Fibroblast of mammary gland (primary cell): ENCODE results near the gene KPNA2.
"Not testable (repeated sequence)": the region's sequence is repeated elsewhere in the genome, so short reads cannot be mapped to it uniquely, and the experiment has no call there.

Experiments
- DNase-seq: peaks from one replicate; pipeline ENCODE4 v3.0.0-alpha.2; 2010; ENCODE audit warnings: low read depth
- H3K4me3 ChIP-seq: 2 replicates; pipeline ENCODE4 v1.5.1; 2011; ENCODE audit warnings: low read depth, mild to moderate bottlenecking, low read length, moderate library complexity; ENCODE audit not compliant: control insufficient read depth
- TF ChIP-seq, protein P1 (sequence below): conservative IDR thresholded peaks from 2 replicates; pipeline ENCODE4 v1.5.1; 2011; ENCODE audit warnings: low read depth, low read length, inconsistent platforms; ENCODE audit not compliant: control insufficient read depth, insufficient read depth

Gene KPNA2

DNA sequence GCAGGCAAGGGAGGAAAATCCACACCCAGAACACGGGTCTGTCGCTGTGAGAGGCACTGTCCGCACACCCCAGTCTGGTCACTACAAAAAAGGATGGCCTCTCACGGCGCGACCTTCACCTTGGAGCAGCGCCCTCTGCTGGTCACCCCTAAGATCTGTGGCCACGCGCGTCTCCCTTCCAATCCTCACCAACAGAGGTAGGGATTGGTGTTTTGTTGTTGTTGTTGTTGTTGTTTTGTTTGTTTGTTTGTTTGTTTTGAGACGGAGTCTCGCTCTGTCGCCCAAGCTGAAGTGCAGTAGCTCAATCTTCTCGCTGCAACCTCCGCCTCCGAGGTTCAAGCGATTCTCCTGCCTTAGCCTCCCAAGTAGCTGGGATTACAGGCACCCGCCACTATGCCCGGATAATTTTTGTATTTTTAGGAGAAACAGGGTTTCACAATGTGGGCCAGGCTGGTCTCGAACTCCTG lies 24.3 kb upstream of the KPNA2 start:
- peak overlapping the region; percentile 12 for H3K4me3 ChIP-seq
- TF ChIP-seq, protein P1, sequence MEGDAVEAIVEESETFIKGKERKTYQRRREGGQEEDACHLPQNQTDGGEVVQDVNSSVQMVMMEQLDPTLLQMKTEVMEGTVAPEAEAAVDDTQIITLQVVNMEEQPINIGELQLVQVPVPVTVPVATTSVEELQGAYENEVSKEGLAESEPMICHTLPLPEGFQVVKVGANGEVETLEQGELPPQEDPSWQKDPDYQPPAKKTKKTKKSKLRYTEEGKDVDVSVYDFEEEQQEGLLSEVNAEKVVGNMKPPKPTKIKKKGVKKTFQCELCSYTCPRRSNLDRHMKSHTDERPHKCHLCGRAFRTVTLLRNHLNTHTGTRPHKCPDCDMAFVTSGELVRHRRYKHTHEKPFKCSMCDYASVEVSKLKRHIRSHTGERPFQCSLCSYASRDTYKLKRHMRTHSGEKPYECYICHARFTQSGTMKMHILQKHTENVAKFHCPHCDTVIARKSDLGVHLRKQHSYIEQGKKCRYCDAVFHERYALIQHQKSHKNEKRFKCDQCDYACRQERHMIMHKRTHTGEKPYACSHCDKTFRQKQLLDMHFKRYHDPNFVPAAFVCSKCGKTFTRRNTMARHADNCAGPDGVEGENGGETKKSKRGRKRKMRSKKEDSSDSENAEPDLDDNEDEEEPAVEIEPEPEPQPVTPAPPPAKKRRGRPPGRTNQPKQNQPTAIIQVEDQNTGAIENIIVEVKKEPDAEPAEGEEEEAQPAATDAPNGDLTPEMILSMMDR = peak; percentile 68
- peak; percentile 40 for DNase-seq

GRCh38 chr17:68013385-68013784 lies 22.1 kb upstream of the KPNA2 start:
- TF ChIP-seq, protein P1 = no peak
- DNase-seq = no peak
- H3K4me3 ChIP-seq = no peak overlapping the region

GRCh38 chr17:68015081-68015723 lies 20.3 kb upstream of the KPNA2 start:
- no peak for DNase-seq
- TF ChIP-seq, protein P1 = no peak
- no peak overlapping the region for H3K4me3 ChIP-seq

- TF ChIP-seq, protein P1 = no peak
- no peak for DNase-seq
- H3K4me3 ChIP-seq = no peak overlapping the region
Observed at GRCh38 chr17:68016838-68017237, 18.7 kb upstream of the KPNA2 start.

- not testable (repeated sequence) for H3K4me3 ChIP-seq, DNase-seq
Observed at GRCh38 chr17:68018493-68018892, 17.0 kb upstream of the KPNA2 start.

GRCh38 chr17:68019336-68019674 lies 16.2 kb upstream of the KPNA2 start:
- TF ChIP-seq, protein P1 = no peak
- DNase-seq = no peak
- H3K4me3 ChIP-seq = peak overlapping the region; percentile 4

GRCh38 chr17:68019675-68020408 lies 15.7 kb upstream of the KPNA2 start:
- TF ChIP-seq, protein P1 = no peak
- DNase-seq = peak; percentile 94
- peak overlapping the region; percentile 60 for H3K4me3 ChIP-seq
